ENCODE measurements around the gene HOXA10. TPM values are rescaled to one million over a fixed set of nuclear protein-coding genes. Genes with fewer than 3 reads are reported as not detected.

HOXA10 gene
- total RNA-seq, 1 experiment from 2014 or later, result not detected

GRCh38 chr7:27197137-27198042, 23.3 kb upstream of the HOXA10 start:
- Histone ChIP-seq H3K9me2 (ENCODE audit: insufficient read depth) (no peaks in the 10 kb centered on the region), H3K4me1 (replicated peaks; ENCODE audit: insufficient read depth) (no peaks in the 10 kb centered on the region), H3K9me3 (ENCODE audit: insufficient read depth, low read depth) (no peaks in the 10 kb centered on the region), H3K27ac (no peak overlapping the region), H3K36me3 (ENCODE audit: low read depth) (no peaks in the 10 kb centered on the region), H2AFZ (no peak overlapping the region), H3K27me3 (ENCODE audit: insufficient read depth, low read depth) (peaks cover 13% of the 10 kb centered on the region; the same call in 1 of the 2 replicates), H3K4me3 (no peak overlapping the region), H4K20me1 (ENCODE audit: insufficient read depth) (no peaks in the 10 kb centered on the region), H3K79me2 (ENCODE audit: low read depth) (no peaks in the 10 kb centered on the region), H3F3A (ENCODE audit: insufficient read depth, low read depth) (peaks cover 19% of the 10 kb centered on the region; the same call in 1 of the 2 replicates), H3K4me2 (no peak overlapping the region)
- no peak for TF ChIP-seq EZH2 (IDR thresholded peaks at IDR 0.05; ENCODE audit: low read depth)
- no peak for TF ChIP-seq CTCF (conservative IDR thresholded peaks at IDR 0.05)
- ChIA-PET CTCF (no interaction called here), POLR2A (ENCODE audit: unreplicated experiment) (no interaction called here)
- DNase-seq, result no peak
- no TSS peak for BruUV-seq (replicated peaks)
- intact Hi-C loops (cut with micrococcal nuclease; ENCODE audit: unreplicated experiment), result loop anchor here (2.0 to 10.0 kb wide), 4 partner anchors 547 to 1657 kb away; partner anchors contain the start of gene TAX1BP1

GRCh38 chr7:27196287-27196767, 22.2 kb upstream of the HOXA10 start:
- Histone ChIP-seq H3K9me3 (ENCODE audit: insufficient read depth, low read depth) (no peaks in the 10 kb centered on the region), H2AFZ (no peak overlapping the region), H3F3A (ENCODE audit: insufficient read depth, low read depth) (peaks cover 19% of the 10 kb centered on the region; the same call in 1 of the 2 replicates), H4K20me1 (ENCODE audit: insufficient read depth) (no peaks in the 10 kb centered on the region), H3K9me2 (ENCODE audit: insufficient read depth) (no peaks in the 10 kb centered on the region), H3K4me3 (no peak overlapping the region), H3K36me3 (ENCODE audit: low read depth) (no peaks in the 10 kb centered on the region), H3K79me2 (ENCODE audit: low read depth) (no peaks in the 10 kb centered on the region), H3K4me1 (replicated peaks; ENCODE audit: insufficient read depth) (no peaks in the 10 kb centered on the region), H3K27ac (no peak overlapping the region), H3K27me3 (ENCODE audit: insufficient read depth, low read depth) (peaks cover 13% of the 10 kb centered on the region; the same call in 1 of the 2 replicates), H3K4me2 (peak overlapping the region; percentile 21; the same call in 1 of the 2 replicates)
- CTCF ChIA-PET, result interaction anchor here (0.5 to 2.2 kb wide), 28 partner anchors 10 to 978 kb away, joined by 3 to 23 read pairs (median 4); no protein-coding TSS in a partner anchor
- no TSS peak for BruUV-seq (replicated peaks)
- peak; percentile 59 to 76 for DNase-seq
- POLR2A ChIA-PET (ENCODE audit: unreplicated experiment), result interaction anchor here (0.5 to 0.6 kb wide), 2 partner anchors 549 to 750 kb away, joined by 3 to 4 read pairs; no protein-coding TSS in a partner anchor
- intact Hi-C loops (cut with micrococcal nuclease; ENCODE audit: unreplicated experiment), result loop anchor here (1.0 to 10.0 kb wide), 8 partner anchors 380 to 1658 kb away; partner anchors contain the start of gene TAX1BP1
- TF ChIP-seq EZH2 (IDR thresholded peaks at IDR 0.05; ENCODE audit: low read depth) (no peak), CTCF (conservative IDR thresholded peaks at IDR 0.05) (peak; percentile 99)

- BruUV-seq (replicated peaks), result no TSS peak
- H3K4me3 ChIP-seq, result no peak overlapping the region
- peaks cover 12% of the 10 kb centered on the region; the same call in 1 of the 2 replicates for H3F3A ChIP-seq (ENCODE audit: insufficient read depth, low read depth)
- no peaks in the 10 kb centered on the region for H4K20me1 ChIP-seq (ENCODE audit: insufficient read depth)
- no peaks in the 10 kb centered on the region for H3K79me2 ChIP-seq (ENCODE audit: low read depth)
- H3K9me3 ChIP-seq (ENCODE audit: insufficient read depth, low read depth), result no peaks in the 10 kb centered on the region
- H3K4me1 ChIP-seq (replicated peaks; ENCODE audit: insufficient read depth), result no peaks in the 10 kb centered on the region
- no peak overlapping the region for H3K27ac ChIP-seq
- no peaks in the 10 kb centered on the region for H3K36me3 ChIP-seq (ENCODE audit: low read depth)
- H3K27me3 ChIP-seq (ENCODE audit: insufficient read depth, low read depth), result peaks cover 13% of the 10 kb centered on the region; the same call in 1 of the 2 replicates
- TF ChIP-seq EZH2 (IDR thresholded peaks at IDR 0.05; ENCODE audit: low read depth) (no peak), CTCF (conservative IDR thresholded peaks at IDR 0.05) (no peak)
- no peak overlapping the region for H3K4me2 ChIP-seq
- CTCF ChIA-PET, result interaction anchor here (0.6 to 2.2 kb wide), 6 partner anchors 25 to 899 kb away, joined by 3 to 23 read pairs (median 11); no protein-coding TSS in a partner anchor
- no peak for DNase-seq
- H2AFZ ChIP-seq, result no peak overlapping the region
- no peaks in the 10 kb centered on the region for H3K9me2 ChIP-seq (ENCODE audit: insufficient read depth)
- intact Hi-C loops (cut with micrococcal nuclease; ENCODE audit: unreplicated experiment), result loop anchor here (5.0 to 10.0 kb wide), 3 partner anchors 550 to 1660 kb away; partner anchors contain the start of gene TAX1BP1
- POLR2A ChIA-PET (ENCODE audit: unreplicated experiment), result interaction anchor here (0.6 kb wide), 1 partner anchor 24 kb away, joined by 3 read pairs; no protein-coding TSS in a partner anchor
These were observed 20.7 kb upstream of the HOXA10 start for GRCh38 chr7:27194686-27195379.
